Heart left ventricle (tissue), 16 donors: ENCODE measurements around the gene FOXF2. TPM values are rescaled to one million over a fixed set of nuclear protein-coding genes. Genes with fewer than 3 reads are reported as not detected.

Experiments
- ATAC-seq, 4 donors: fragments of 200-7000 bp; cut with Tn5 transposase; one replicate each; pipeline ENCODE4 v1.9.1; 2020 to 2022; ENCODE audit warnings: moderate library complexity in 4 of 4, mild to moderate bottlenecking in 3 of 4, moderate number of reproducible peaks in 1 of 4
- DNase-seq, 5 donors: peaks; one replicate each; pipeline ENCODE4 v3.0.0-alpha.2; 2020
- H3K27ac ChIP-seq, 12 donors: fragments of 200-600 bp; sonication (generic) in 4 of 12; one replicate each; pipeline versions ENCODE4 v1.5.0 to v1.8.0; 2016 to 2022; ENCODE audit warnings: mild to moderate bottlenecking in 2 of 12
- H3K27me3 ChIP-seq, 9 donors: fragments of 200-600 bp; sonication (generic) in 2 of 9; one replicate each; pipeline versions ENCODE4 v1.5.1 to v1.8.0; 2016 to 2022; ENCODE audit warnings: mild to moderate bottlenecking in 3 of 9
- H3K36me3 ChIP-seq, 9 donors: fragments of 200-600 bp; sonication (generic) in 2 of 9; one replicate each; pipeline versions ENCODE4 v1.5.0 to v1.8.0; 2018 to 2022; ENCODE audit warnings: mild to moderate bottlenecking in 2 of 9
- H3K4me1 ChIP-seq, 12 donors: fragments of 200-600 bp; sonication (generic) in 4 of 12; one replicate each; pipeline versions ENCODE4 v1.5.0 to v1.8.0; 2016 to 2022; ENCODE audit warnings: mild to moderate bottlenecking in 3 of 12
- H3K4me3 ChIP-seq, 12 donors: fragments of 200-600 bp; sonication (generic) in 4 of 12; one replicate each; pipeline versions ENCODE4 v1.5.0 to v1.8.0; 2017 to 2022; ENCODE audit warnings: mild to moderate bottlenecking in 9 of 12, moderate library complexity in 4 of 12
- H3K9me3 ChIP-seq, 12 donors: fragments of 200-600 bp; sonication (generic) in 4 of 12; one replicate each; pipeline versions ENCODE4 v1.5.0 to v1.8.0; 2016 to 2022; ENCODE audit warnings: mild to moderate bottlenecking in 1 of 12
- POLR2A ChIP-seq, 2 donors: fragments of 450-650 bp; IDR thresholded peaks; one replicate each; pipeline ENCODE4 v1.6.1; 2017; ENCODE audit warnings: antibody characterized with exemption in 2 of 2, mild to moderate bottlenecking in 2 of 2, moderate library complexity in 2 of 2
- WGBS, 4 donors: extraction: QIAGEN DNeasy Blood & Tissue Kit in 2 of 4; methylation state at CpG; one replicate each; pipeline versions ENCODE4 v1.1.5 to v1.1.7; 2013 to 2018; 5-methylcytosine and 5-hydroxymethylcytosine counted together
- intact Hi-C, 10 donors: fragments of 100-400 bp; cut with DNase I; formaldehyde crosslinking; loops; one replicate each; pipeline versions ENCODE4 v1.11.1 to v1.14.2; 2022
- polyA plus RNA-seq, 2 donors: library from polyadenylated mRNA; stranded (reverse); fragments of 200-250 nt; gene quantifications; one replicate each; pipeline ENCODE4 v1.2.3, GENCODE V29; 2013
- total RNA-seq, 9 donors: library from RNA; depleted of rRNA in 2 of 9; stranded (reverse); fragments of >200 nt in 2 of 9; fragmentation: NEBNext Ultra II Directional in 3 of 9; extraction: Animal tissue kit (Norgen Biotek cat#: 25700) in 3 of 9; gene quantifications; one replicate each; pipeline versions ENCODE4 v1.1.0 to v1.2.4, GENCODE V29; 2016 to 2023
- TF ChIP-seq, protein P1 (sequence below), 12 donors: fragments of 200-600 bp; sonication (generic) in 4 of 12; IDR thresholded peaks; one replicate each; pipeline versions ENCODE4 v1.5.0 to v1.8.0; 2018 to 2022; ENCODE audit warnings: antibody characterized with exemption in 12 of 12, mild to moderate bottlenecking in 5 of 12
- donor health status: ischemic (EF 13 %, LVEDD 7.1; RV severe dilation, severe dysfunction).
- donor health status: healthy with polysubstance abuse.
- donor health status: DM: no; HTN: yes; CAD: no.
- donor health status: DM: no; HTN: no; CAD: no.
- donor health status: ischemic (EF 25% LVEDD 6.9; RV normal size, moderate dysfunction).
- donor health status: ischemic (EF 25% LVEDD 5.7; RV mildly dilated, moderate dysfunction).
- donor health status: healthy.
- donor health status: DM: yes; HTN: yes; CAD: no.
- donor health status: ischemic (EF 35%, LVEDD 5.7; RV mildly dilated, moderate dysfunction).
- donor health status: nonischemic (EF 11% LVEDD 7.7; RV severe dilation, severe dysfunction).
- donor health status: DM: yes; HTN: yes; CAD: no.
- donor health status: PGD.
- donor health status: ischemic (EF 29% LVEDD 5.4; RV normal size, mild dysfunction).
- donor health status: nonischemic (EF 23%, LVEDD 6.1; RV moderate dilation, normal function).

Gene FOXF2
- total and polyA plus RNA-seq, 11 donors, result 0.09 to 0.35 (median 0.16) TPM; not detected in 2

DNA sequence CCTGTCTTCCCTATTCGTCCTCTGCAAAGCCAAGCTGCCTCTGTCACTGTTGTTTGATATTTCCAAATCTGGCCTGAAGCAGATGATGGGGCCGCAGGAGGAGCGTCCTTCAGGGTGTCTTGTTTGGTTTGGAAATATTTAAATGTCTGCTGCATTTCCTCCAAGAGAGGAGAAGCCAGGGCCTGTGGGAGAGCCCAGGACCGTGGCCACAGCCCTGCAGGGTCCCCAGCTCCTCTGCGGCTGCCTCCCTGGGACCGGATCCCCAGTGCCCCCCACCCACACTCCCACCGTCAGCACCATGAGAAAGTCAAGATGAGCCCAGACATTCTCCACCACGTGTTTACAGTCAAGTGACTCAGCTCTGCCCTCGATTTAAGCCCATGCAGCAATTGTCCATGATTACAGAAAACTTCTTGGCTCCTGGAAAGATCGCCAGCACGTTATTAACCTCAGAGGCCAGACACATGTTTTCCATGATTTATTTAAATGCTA lies 18.2 kb downstream of the FOXF2 start:
- Histone ChIP-seq H3K4me3 (no peak overlapping the region), H3K36me3 (no peaks in the 10 kb centered on the region), H3K27ac (no peak overlapping the region), H3K27me3 (peaks cover 0 to 29% (median 2%) of the 10 kb centered on the region in 9 donors), H3K9me3 (peaks cover 0 to 8% (median 0%) of the 10 kb centered on the region in 12 donors), H3K4me1 (no peaks in the 10 kb centered on the region)
- 46 to 67% (median 52%) methylated on average over 10 to 11 of the region's 11 CpGs for WGBS, 4 donors
- TF ChIP-seq, protein P1, sequence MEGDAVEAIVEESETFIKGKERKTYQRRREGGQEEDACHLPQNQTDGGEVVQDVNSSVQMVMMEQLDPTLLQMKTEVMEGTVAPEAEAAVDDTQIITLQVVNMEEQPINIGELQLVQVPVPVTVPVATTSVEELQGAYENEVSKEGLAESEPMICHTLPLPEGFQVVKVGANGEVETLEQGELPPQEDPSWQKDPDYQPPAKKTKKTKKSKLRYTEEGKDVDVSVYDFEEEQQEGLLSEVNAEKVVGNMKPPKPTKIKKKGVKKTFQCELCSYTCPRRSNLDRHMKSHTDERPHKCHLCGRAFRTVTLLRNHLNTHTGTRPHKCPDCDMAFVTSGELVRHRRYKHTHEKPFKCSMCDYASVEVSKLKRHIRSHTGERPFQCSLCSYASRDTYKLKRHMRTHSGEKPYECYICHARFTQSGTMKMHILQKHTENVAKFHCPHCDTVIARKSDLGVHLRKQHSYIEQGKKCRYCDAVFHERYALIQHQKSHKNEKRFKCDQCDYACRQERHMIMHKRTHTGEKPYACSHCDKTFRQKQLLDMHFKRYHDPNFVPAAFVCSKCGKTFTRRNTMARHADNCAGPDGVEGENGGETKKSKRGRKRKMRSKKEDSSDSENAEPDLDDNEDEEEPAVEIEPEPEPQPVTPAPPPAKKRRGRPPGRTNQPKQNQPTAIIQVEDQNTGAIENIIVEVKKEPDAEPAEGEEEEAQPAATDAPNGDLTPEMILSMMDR (IDR thresholded peaks at IDR 0.05), result no peak
- no peak for TF ChIP-seq POLR2A (IDR thresholded peaks at IDR 0.05)
- intact Hi-C loops, result no loop called here
- DNase-seq (peak in 1 of 5 donors; percentile 21), ATAC-seq (no peak)

DNA sequence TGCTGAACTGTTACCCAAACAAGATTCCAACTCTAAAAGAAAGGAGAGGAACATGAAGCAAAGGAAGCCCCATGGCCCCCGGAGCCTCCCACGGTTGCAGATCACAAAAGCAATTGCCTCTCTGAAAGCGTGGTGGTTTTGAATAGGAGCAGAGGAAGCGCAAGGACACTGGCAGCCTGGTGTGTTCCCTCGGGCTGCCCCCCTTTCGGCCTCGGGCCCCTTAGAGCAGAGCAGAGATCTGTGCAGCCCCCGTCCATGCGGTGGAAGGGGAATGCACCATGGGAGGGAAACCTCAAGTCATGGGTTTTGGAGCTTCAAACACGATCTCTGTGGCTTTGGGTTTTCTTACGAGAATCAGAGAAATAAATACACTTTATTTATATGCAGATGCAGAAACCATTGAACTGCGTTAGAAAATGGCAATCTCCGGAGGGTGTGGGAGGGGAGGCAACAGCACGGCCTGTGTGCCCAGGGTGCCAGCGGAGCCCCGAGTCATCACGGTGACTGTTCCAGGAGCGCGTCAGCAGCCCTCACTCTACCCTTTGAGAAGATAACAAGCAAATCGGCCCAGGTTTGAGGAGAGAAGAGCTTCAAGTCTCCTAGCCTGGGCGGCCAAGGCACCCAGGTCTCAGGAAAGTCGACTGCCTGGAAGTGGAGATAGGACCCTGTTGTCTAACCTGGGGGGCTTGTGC lies 20.5 kb downstream of the FOXF2 start:
- ATAC-seq (no peak), DNase-seq (peak in 1 of 5 donors; percentile 29)
- Histone ChIP-seq H3K4me3 (no peak overlapping the region), H3K4me1 (no peaks in the 10 kb centered on the region), H3K9me3 (peaks cover 0 to 1% (median 0%) of the 10 kb centered on the region in 12 donors), H3K36me3 (no peaks in the 10 kb centered on the region), H3K27ac (no peak overlapping the region), H3K27me3 (peaks cover 0 to 33% (median 2%) of the 10 kb centered on the region in 9 donors)
- no peak for TF ChIP-seq POLR2A (IDR thresholded peaks at IDR 0.05)
- TF ChIP-seq, protein P1 (IDR thresholded peaks at IDR 0.05), result no peak
- 48 to 59% (median 55%) methylated on average over 22 of the region's 22 CpGs for WGBS, 4 donors
- intact Hi-C loops, result no loop called here

DNA sequence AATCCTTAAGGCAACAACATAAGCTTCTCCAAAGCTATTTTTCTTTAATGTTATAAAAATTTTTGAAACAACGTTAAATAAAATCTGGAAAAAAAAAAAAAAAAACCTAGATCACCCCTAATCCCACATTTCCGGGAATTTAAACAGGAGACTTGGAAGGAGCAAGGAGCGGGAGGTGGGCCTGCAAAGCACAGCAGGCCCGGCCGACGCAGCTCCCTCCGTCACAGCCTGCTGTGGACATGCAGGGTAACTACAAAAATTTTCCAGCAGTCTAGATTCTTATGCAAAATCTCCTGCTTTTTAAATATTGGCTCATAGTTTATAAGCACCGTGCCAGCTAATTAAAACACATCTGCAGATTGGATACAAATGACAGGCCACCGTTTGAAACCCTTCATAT lies 23.5 kb downstream of the FOXF2 start:
- H3K9me3 ChIP-seq, result no peaks in the 10 kb centered on the region
- H3K36me3 ChIP-seq, result no peaks in the 10 kb centered on the region
- H3K4me3 ChIP-seq, result no peak overlapping the region
- ATAC-seq (no peak), DNase-seq (no peak)
- WGBS, 4 donors, result 72 to 77% (median 74%) methylated on average over 9 of the region's 9 CpGs
- TF ChIP-seq, protein P1 (IDR thresholded peaks at IDR 0.05), result no peak
- no peak for TF ChIP-seq POLR2A (IDR thresholded peaks at IDR 0.05)
- H3K4me1 ChIP-seq, result no peaks in the 10 kb centered on the region
- H3K27me3 ChIP-seq, result peaks cover 0 to 45% (median 5%) of the 10 kb centered on the region in 9 donors
- intact Hi-C loops, result no loop called here
- no peak overlapping the region for H3K27ac ChIP-seq

DNA sequence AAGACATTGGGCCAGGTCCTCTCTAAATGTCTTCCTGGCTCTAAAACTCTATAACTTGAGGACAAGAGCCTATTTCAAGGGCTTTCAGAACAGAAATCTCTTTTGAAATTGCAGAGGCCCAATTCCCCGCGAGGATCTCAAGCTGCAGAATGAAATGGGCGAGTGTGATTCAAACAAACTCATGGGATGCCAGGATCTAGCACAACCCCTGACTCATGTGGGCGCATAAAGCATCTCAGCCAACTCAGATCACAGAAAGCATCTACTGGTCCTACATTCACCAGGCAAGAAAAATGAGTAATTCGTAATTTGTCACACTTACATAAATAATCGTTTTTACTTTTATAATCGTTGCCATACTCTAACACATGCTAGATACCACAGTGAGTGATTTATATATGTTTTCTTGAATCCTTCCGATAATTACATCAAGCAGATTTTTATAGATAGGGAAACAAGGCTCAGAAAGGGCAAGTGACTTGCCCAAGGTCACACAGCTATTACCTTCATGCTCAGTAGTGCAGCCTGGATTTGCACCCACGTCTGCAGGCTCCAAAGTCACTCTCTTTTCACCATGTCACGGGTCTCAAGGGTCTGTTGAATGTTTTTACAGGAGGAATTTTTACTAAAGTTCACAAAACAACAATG lies 26.2 kb downstream of the FOXF2 start:
- peaks cover 0 to 7% (median under 1%) of the 10 kb centered on the region in 12 donors for H3K9me3 ChIP-seq
- no peak for DNase-seq
- no peaks in the 10 kb centered on the region for H3K4me1 ChIP-seq
- peaks cover 0 to 40% (median 2%) of the 10 kb centered on the region in 9 donors for H3K27me3 ChIP-seq
- no peak overlapping the region for H3K4me3 ChIP-seq
- intact Hi-C loops, result no loop called here
- no peaks in the 10 kb centered on the region for H3K36me3 ChIP-seq
- no peak overlapping the region for H3K27ac ChIP-seq
- no peak for TF ChIP-seq POLR2A (IDR thresholded peaks at IDR 0.05)
- 84 to 94% (median 91%) methylated on average over 10 of the region's 10 CpGs for WGBS, 4 donors
- ATAC-seq, result no peak
